Endodermal cell (in vitro differentiated cells): ENCODE results near the gene EHD3. TPM values are rescaled to one million over a fixed set of nuclear protein-coding genes. Genes with fewer than 3 reads are reported as not detected.

Source experiments
- DNase-seq: peaks from one replicate; pipeline ENCODE4 v3.0.0-alpha.2; 2017
- H3K27ac ChIP-seq: 2 replicates; pipeline ENCODE4 v1.5.1; 2013; ENCODE audit warnings: mild to moderate bottlenecking, low read depth, low read length, moderate library complexity
- H3K27me3 ChIP-seq: 2 replicates; pipeline ENCODE4 v1.6.1; 2013; ENCODE audit warnings: mild to moderate bottlenecking, low read length, moderate library complexity; ENCODE audit not compliant: insufficient read depth, control insufficient read depth, poor library complexity, severe bottlenecking
- H3K36me3 ChIP-seq: 2 replicates; pipeline ENCODE4 v1.7.0; 2013; ENCODE audit warnings: mild to moderate bottlenecking, low read length, moderate library complexity; ENCODE audit not compliant: control insufficient read depth, insufficient read depth
- H3K4me1 ChIP-seq: one replicate; pipeline ENCODE4 v1.7.0; 2013; ENCODE audit warnings: low read length; ENCODE audit not compliant: control insufficient read depth, insufficient read depth
- H3K4me3 ChIP-seq: 2 replicates; pipeline ENCODE4 v1.5.1; 2013; ENCODE audit warnings: mild to moderate bottlenecking, low read length, moderate library complexity
- H3K9ac ChIP-seq: 2 replicates; pipeline ENCODE4 v1.6.1; 2013; ENCODE audit warnings: mild to moderate bottlenecking, low read length, moderate library complexity; ENCODE audit not compliant: poor library complexity, severe bottlenecking; ENCODE audit errors: extremely low read depth
- H3K9me3 ChIP-seq: 2 replicates; pipeline ENCODE4 v1.6.1; 2013; ENCODE audit warnings: mild to moderate bottlenecking, low read length, moderate library complexity; ENCODE audit not compliant: control insufficient read depth
- H3K27ac Mint-ChIP-seq: 2 replicates; pipeline ENCODE4 v1.8.0; 2020; ENCODE audit warnings: mixed read lengths
- H3K27me3 Mint-ChIP-seq: 2 replicates; pipeline ENCODE4 v1.8.0; 2021; ENCODE audit warnings: mild to moderate bottlenecking, mixed read lengths; ENCODE audit not compliant: insufficient read depth
- H3K36me3 Mint-ChIP-seq: 2 replicates; pipeline ENCODE4 v1.8.0; 2020; ENCODE audit warnings: low read depth, mixed read lengths
- H3K4me1 Mint-ChIP-seq: 2 replicates; pipeline ENCODE4 v1.8.0; 2020; ENCODE audit warnings: mixed read lengths
- H3K4me3 Mint-ChIP-seq: 2 replicates; pipeline ENCODE4 v1.8.0; 2020; ENCODE audit warnings: mild to moderate bottlenecking, moderate library complexity, mixed read lengths
- H3K9me3 Mint-ChIP-seq: 2 replicates; pipeline ENCODE4 v1.8.0; 2020; ENCODE audit warnings: mild to moderate bottlenecking, mixed read lengths
- WGBS, 2 experiments: methylation state at CpG; one replicate each; pipeline versions ENCODE4 v1.1.5 to v1.1.7; 2013; ENCODE audit warnings: missing lambda C conversion rate in 2 of 2, mixed read lengths in 1 of 2; ENCODE audit not compliant: insufficient coverage in 1 of 2, insufficient read length in 1 of 2; 5-methylcytosine and 5-hydroxymethylcytosine counted together
- total RNA-seq, 2 donors: library from RNA; stranded (reverse); fragmentation: NEBNext Ultra II Directional in 1 of 2; extraction: Animal tissue kit (Norgen Biotek cat#: 25700) in 1 of 2; gene quantifications; 2 replicates in 1 of 2; 3 replicates in 1 of 2; pipeline ENCODE4 v1.2.1, GENCODE V29; 2021
- TF ChIP-seq, protein P1 (sequence below): fragments of 200-600 bp; sonication (generic); conservative IDR thresholded peaks from 2 replicates; pipeline ENCODE4 v1.5.0; 2021; ENCODE audit warnings: antibody characterized with exemption, mild to moderate bottlenecking

EHD3 gene
- total RNA-seq, 2 donors from 2014 or later = 10.7 to 15.5 TPM

DNA sequence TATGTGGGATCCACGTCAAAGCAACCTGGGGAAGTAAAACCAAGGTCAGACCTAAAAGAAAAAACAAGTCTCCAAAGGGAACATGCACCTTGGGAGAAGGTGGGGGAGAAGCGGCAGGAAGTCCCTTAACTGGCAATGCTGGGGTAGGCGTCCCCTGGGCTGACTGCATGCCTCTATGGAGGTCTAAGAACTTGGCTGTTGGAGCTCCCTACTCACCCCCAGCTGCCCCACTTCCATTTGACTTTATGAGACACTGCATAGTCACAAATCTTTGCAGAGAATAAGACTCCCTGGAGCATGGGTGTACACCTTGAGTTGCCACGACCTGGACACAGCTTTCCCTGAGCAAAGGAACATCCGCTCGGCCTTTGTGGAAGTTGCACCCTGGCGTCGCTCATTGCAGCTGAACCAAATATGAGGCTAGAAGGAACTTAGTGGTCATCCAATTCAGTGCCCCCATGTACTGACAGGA, 19.5 kb upstream of the EHD3 start:
- H3K36me3 Mint-ChIP-seq = no peaks in the 10 kb centered on the region
- peaks cover 11% of the 10 kb centered on the region for H3K27me3 Mint-ChIP-seq
- no peak overlapping the region for H3K27ac ChIP-seq
- TF ChIP-seq, protein P1, sequence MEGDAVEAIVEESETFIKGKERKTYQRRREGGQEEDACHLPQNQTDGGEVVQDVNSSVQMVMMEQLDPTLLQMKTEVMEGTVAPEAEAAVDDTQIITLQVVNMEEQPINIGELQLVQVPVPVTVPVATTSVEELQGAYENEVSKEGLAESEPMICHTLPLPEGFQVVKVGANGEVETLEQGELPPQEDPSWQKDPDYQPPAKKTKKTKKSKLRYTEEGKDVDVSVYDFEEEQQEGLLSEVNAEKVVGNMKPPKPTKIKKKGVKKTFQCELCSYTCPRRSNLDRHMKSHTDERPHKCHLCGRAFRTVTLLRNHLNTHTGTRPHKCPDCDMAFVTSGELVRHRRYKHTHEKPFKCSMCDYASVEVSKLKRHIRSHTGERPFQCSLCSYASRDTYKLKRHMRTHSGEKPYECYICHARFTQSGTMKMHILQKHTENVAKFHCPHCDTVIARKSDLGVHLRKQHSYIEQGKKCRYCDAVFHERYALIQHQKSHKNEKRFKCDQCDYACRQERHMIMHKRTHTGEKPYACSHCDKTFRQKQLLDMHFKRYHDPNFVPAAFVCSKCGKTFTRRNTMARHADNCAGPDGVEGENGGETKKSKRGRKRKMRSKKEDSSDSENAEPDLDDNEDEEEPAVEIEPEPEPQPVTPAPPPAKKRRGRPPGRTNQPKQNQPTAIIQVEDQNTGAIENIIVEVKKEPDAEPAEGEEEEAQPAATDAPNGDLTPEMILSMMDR = no peak
- H3K27me3 ChIP-seq = no peaks in the 10 kb centered on the region
- H3K27ac Mint-ChIP-seq = no peak overlapping the region
- no peaks in the 10 kb centered on the region for H3K9me3 Mint-ChIP-seq
- H3K4me1 Mint-ChIP-seq = peaks cover 46% of the 10 kb centered on the region
- no peaks in the 10 kb centered on the region for H3K9me3 ChIP-seq
- H3K4me3 ChIP-seq = no peak overlapping the region
- H3K36me3 ChIP-seq = no peaks in the 10 kb centered on the region
- H3K9ac ChIP-seq = no peak overlapping the region
- DNase-seq = no peak
- 88 to 98% methylated on average over 7 to 8 of the region's 8 CpGs for WGBS, 2 experiments
- H3K4me3 Mint-ChIP-seq = no peak overlapping the region
- peaks cover 10% of the 10 kb centered on the region for H3K4me1 ChIP-seq

- Histone ChIP-seq H3K4me1 (peaks cover 10% of the 10 kb centered on the region), H3K27me3 (no peaks in the 10 kb centered on the region), H3K9me3 (no peaks in the 10 kb centered on the region), H3K36me3 (no peaks in the 10 kb centered on the region), H3K9ac (no peak overlapping the region), H3K27ac (no peak overlapping the region), H3K4me3 (no peak overlapping the region)
- Mint-ChIP-seq H3K9me3 (no peaks in the 10 kb centered on the region), H3K27ac (no peak overlapping the region), H3K4me1 (peaks cover 42% of the 10 kb centered on the region), H3K27me3 (peaks cover 13% of the 10 kb centered on the region), H3K4me3 (no peak overlapping the region), H3K36me3 (no peaks in the 10 kb centered on the region)
- DNase-seq = no peak
- WGBS, 2 experiments = 90% methylated on average over 5 of the region's 5 CpGs
- TF ChIP-seq, protein P1 = no peak
Observed at GRCh38 chr2:31216734-31217133, 17.2 kb upstream of the EHD3 start.

- Histone ChIP-seq H3K9ac (peak within 1 kb of the TSS; percentile 31), H3K4me1 (peaks cover 10% of the 10 kb centered on the region), H3K4me3 (no peak within 1 kb of the TSS), H3K27me3 (no peaks in the 10 kb centered on the region), H3K36me3 (no peaks in the 10 kb centered on the region), H3K9me3 (no peaks in the 10 kb centered on the region), H3K27ac (no peak within 1 kb of the TSS)
- Mint-ChIP-seq H3K9me3 (no peaks in the 10 kb centered on the region), H3K27ac (no peak within 1 kb of the TSS), H3K27me3 (peaks cover 13% of the 10 kb centered on the region), H3K36me3 (no peaks in the 10 kb centered on the region), H3K4me1 (peaks cover 41% of the 10 kb centered on the region), H3K4me3 (no peak within 1 kb of the TSS)
- no peak for DNase-seq
- WGBS, 2 experiments = 66 to 76% methylated on average over 4 to 6 of the region's 6 CpGs
- TF ChIP-seq, protein P1 = no peak
Observed at GRCh38 chr2:31217465-31218200, 16.3 kb upstream of the EHD3 start, which contains the start of gene CAPN14. Gene CAPN14, minus strand, starts transcription at chr2:31217515. Its CDS starts 12,068 bp downstream, at chr2:31205447.
